HEK293 (cell line): ENCODE results near the gene BEST2.
A peak's percentile ranks its signal among the peaks of the same experiment; 100 is the strongest.

Experiments used
- CTCF ChIA-PET: fragments of 350-600 bp; formaldehyde crosslinking; extraction: SDS; loops from one replicate; lab custom pipeline; 2021; ENCODE audit warnings: antibody characterized with exemption; lab: Yijun Ruan, JAX
- POLR2A ChIA-PET: fragments of 300-600 bp; formaldehyde crosslinking; extraction: SDS; loops from one replicate; lab custom pipeline; 2020; ENCODE audit warnings: antibody characterized with exemption, inconsistent platforms; lab: Yijun Ruan, JAX
- H3K27ac ChIP-seq: fragments of 200-500 bp; sonication (Bioruptor generic); 2 replicates; pipeline ENCODE4 v1.5.1; 2014; ENCODE audit warnings: low read depth, low read length, control low read depth, inconsistent platforms; ENCODE audit errors: extremely low read depth
- H3K36me3 ChIP-seq, 2 experiments: fragments of 200-500 bp in 1 of 2; sonication (Bioruptor generic) in 1 of 2; 1 replicate in 1 of 2; 2 replicates in 1 of 2; pipeline ENCODE4 v1.5.1; 2014 to 2017; ENCODE audit warnings: inconsistent platforms in 2 of 2, low read length in 2 of 2; ENCODE audit not compliant: control insufficient read depth in 2 of 2, insufficient read depth in 1 of 2
- H3K4me1 ChIP-seq: fragments of 200-500 bp; sonication (Bioruptor generic); 2 replicates; pipeline ENCODE4 v1.5.1; 2014; ENCODE audit warnings: mild to moderate bottlenecking, low read length, inconsistent platforms; ENCODE audit not compliant: control insufficient read depth, insufficient read depth
- H3K4me3 ChIP-seq: 2 replicates; pipeline ENCODE4 v1.5.1; 2011; ENCODE audit warnings: low read depth, mild to moderate bottlenecking, control low read depth, low read length, moderate library complexity
- H3K9me3 ChIP-seq: fragments of 200-500 bp; sonication (Bioruptor generic); 2 replicates; pipeline ENCODE4 v1.5.1; 2014; ENCODE audit warnings: low read depth, low read length, inconsistent platforms; ENCODE audit not compliant: control insufficient read depth, insufficient read depth
- EGR2 ChIP-seq: fragments of 450-650 bp; formaldehyde crosslinking; IDR thresholded peaks from 2 replicates; pipeline ENCODE4 v1.5.1; 2016; ENCODE audit warnings: low read depth, missing biosample characterization, missing genetic modification characterization
- IKZF3 ChIP-seq: fragments of 450-650 bp; IDR thresholded peaks from 2 replicates; pipeline ENCODE4 v1.5.0; 2018; ENCODE audit warnings: missing biosample characterization, mild to moderate bottlenecking, missing genetic modification characterization, moderate library complexity
- ZFHX2 ChIP-seq: fragments of 450-650 bp; formaldehyde crosslinking; conservative IDR thresholded peaks from 2 replicates; pipeline ENCODE4 v1.5.1; 2016; ENCODE audit warnings: missing biosample characterization, missing genetic modification characterization
- ZFP41 ChIP-seq: fragments of 450-650 bp; formaldehyde crosslinking; IDR thresholded peaks from 2 replicates; pipeline ENCODE4 v1.5.1; 2016; ENCODE audit warnings: missing biosample characterization, missing genetic modification characterization, borderline replicate concordance
- ZNF112 ChIP-seq: fragments of 450-650 bp; formaldehyde crosslinking; IDR thresholded peaks from 2 replicates; pipeline ENCODE4 v1.5.0; 2017; ENCODE audit warnings: missing biosample characterization, missing genetic modification characterization
- ZNF146 ChIP-seq: fragments of 450-650 bp; formaldehyde crosslinking; IDR thresholded peaks from 2 replicates; pipeline ENCODE4 v1.5.1; 2016; ENCODE audit warnings: missing biosample characterization, missing genetic modification characterization
- ZNF169 ChIP-seq: fragments of 450-650 bp; formaldehyde crosslinking; IDR thresholded peaks from 2 replicates; pipeline ENCODE4 v1.5.1; 2016; ENCODE audit warnings: missing biosample characterization, missing genetic modification characterization
- ZNF223 ChIP-seq: fragments of 450-650 bp; formaldehyde crosslinking; IDR thresholded peaks from 2 replicates; pipeline ENCODE4 v1.5.1; 2016; ENCODE audit warnings: missing biosample characterization, missing genetic modification characterization
- ZNF239 ChIP-seq: fragments of 450-650 bp; formaldehyde crosslinking; IDR thresholded peaks from 2 replicates; pipeline ENCODE4 v1.5.1; 2016; ENCODE audit warnings: missing biosample characterization, missing genetic modification characterization
- ZNF248 ChIP-seq: fragments of 450-650 bp; formaldehyde crosslinking; IDR thresholded peaks from 2 replicates; pipeline ENCODE4 v1.5.1; 2017; ENCODE audit warnings: missing biosample characterization, missing genetic modification characterization
- ZNF302 ChIP-seq: fragments of 450-650 bp; formaldehyde crosslinking; IDR thresholded peaks from 2 replicates; pipeline ENCODE4 v1.5.1; 2016; ENCODE audit warnings: missing biosample characterization, missing genetic modification characterization, low read depth
- ZNF341 ChIP-seq: fragments of 450-650 bp; formaldehyde crosslinking; IDR thresholded peaks from 2 replicates; pipeline ENCODE4; 2016; ENCODE audit warnings: low read depth, missing biosample characterization, missing genetic modification characterization
- ZNF544 ChIP-seq: fragments of 450-650 bp; formaldehyde crosslinking; IDR thresholded peaks from 2 replicates; pipeline ENCODE4 v1.5.0; 2017; ENCODE audit warnings: missing biosample characterization, missing genetic modification characterization
- ZNF549 ChIP-seq: fragments of 450-650 bp; IDR thresholded peaks from 2 replicates; pipeline ENCODE4 v1.5.1; 2018; ENCODE audit warnings: missing biosample characterization, missing genetic modification characterization, mild to moderate bottlenecking, inconsistent platforms, moderate library complexity
- ZNF558 ChIP-seq: fragments of 450-650 bp; formaldehyde crosslinking; IDR thresholded peaks from 2 replicates; pipeline ENCODE4 v1.5.1; 2016; ENCODE audit warnings: missing biosample characterization, missing genetic modification characterization
- ZNF707 ChIP-seq: fragments of 450-650 bp; formaldehyde crosslinking; IDR thresholded peaks from 2 replicates; pipeline ENCODE4 v1.5.1; 2016; ENCODE audit warnings: missing biosample characterization, missing genetic modification characterization
- ZSCAN5A ChIP-seq: fragments of 450-650 bp; formaldehyde crosslinking; IDR thresholded peaks from 2 replicates; pipeline ENCODE4 v1.5.1; 2016; ENCODE audit warnings: missing biosample characterization, missing genetic modification characterization

BEST2 gene

DNA sequence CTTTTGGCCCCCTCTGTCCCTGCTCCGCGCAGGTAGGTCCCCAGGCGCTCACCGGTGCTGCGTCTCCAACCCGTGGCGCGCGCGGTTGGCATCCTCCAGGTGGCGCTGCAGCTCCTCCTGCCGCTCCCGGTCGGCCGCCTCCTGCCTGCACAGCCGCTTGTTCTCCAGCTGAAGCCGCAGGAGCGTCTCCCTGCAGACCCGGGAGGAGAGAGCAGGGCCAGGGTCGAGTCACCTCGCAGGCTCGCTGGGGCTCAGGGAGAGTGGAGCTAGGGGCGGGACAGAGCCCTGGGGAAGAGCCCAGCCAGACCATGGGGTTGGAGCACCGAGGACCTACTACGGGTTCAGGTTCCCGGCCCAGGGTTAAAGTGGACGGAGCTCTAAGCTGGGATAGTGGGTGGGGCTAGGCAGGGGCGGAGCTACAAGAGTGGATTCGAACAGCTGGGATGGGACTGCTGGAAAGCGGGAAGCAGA is 14.5 kb downstream of the BEST2 start (continued):
- TF ChIP-seq ZNF223 (tag by site-specific recombination) = no peak
- TF ChIP-seq ZSCAN5A (tag by site-specific recombination) = no peak
- TF ChIP-seq ZNF146 (tag by site-specific recombination) = no peak
- peak; percentile 97 for TF ChIP-seq IKZF3 (tag by site-specific recombination)
- TF ChIP-seq ZNF239 (tag by site-specific recombination) = no peak

- Histone ChIP-seq H3K4me3 (no peak overlapping the region), H3K9me3 (no peaks in the 10 kb centered on the region), H3K36me3 (peaks cover 0 to 41% of the 10 kb centered on the region in 2 experiments; a peak in 2 of 3 replicates), H3K27ac (no peak overlapping the region), H3K4me1 (no peaks in the 10 kb centered on the region)
- CTCF ChIA-PET = interaction anchor here (0.5 to 14.1 kb wide), 14 partner anchors 7 to 883 kb away, joined by 3 to 386 read pairs (median 10); partner anchors contain the start of genes JUNB, PRDX2, RNASEH2A and THSD8
- POLR2A ChIA-PET = interaction anchor here (1.0 to 3.1 kb wide), 2 partner anchors 25 to 83 kb away, joined by 3 to 28 read pairs; partner anchors contain the start of gene JUNB
- TF ChIP-seq ZFP41 (tag by site-specific recombination) (no peak), ZNF549 (tag by site-specific recombination) (no peak), ZNF558 (no peak), ZNF169 (tag by site-specific recombination) (no peak), ZNF112 (tag by site-specific recombination) (no peak)
Measured at GRCh38 chr19:12767150-12767549, 15.6 kb downstream of the BEST2 start.

DNA sequence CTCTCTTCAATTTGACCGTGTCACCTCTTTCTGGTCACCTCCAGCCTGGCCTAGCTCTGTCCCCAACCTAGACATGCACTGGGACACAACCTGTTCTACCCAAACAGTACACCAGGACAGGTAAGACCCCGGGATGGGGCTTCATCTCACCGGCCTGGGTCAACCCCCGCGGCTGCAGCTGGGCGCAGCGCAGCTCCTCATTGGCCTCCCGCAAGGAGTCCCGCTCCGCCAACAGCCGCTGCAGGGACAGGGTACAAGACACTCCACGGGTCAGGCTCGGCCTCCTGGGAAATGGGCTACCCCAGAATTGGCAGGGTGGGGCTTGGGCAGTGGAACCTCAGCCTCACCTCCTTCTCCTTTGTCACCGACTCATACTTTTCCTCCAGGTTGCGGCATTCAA is 16.1 kb downstream of the BEST2 start:
- TF ChIP-seq ZNF248 (tag by site-specific recombination) = no peak
- POLR2A ChIA-PET = interaction anchor here (1.0 to 3.1 kb wide), 2 partner anchors 24 to 84 kb away, joined by 3 to 28 read pairs; partner anchors contain the start of gene JUNB
- H3K4me3 ChIP-seq = no peak overlapping the region

GRCh38 chr19:12769689-12770088 is 18.1 kb downstream of the BEST2 start:
- Histone ChIP-seq H3K9me3 (no peaks in the 10 kb centered on the region), H3K27ac (no peak overlapping the region), H3K4me3 (no peak overlapping the region), H3K4me1 (no peaks in the 10 kb centered on the region), H3K36me3 (peaks cover 0 to 29% of the 10 kb centered on the region in 2 experiments; a peak in 2 of 3 replicates)
- CTCF ChIA-PET = interaction anchor here (0.7 to 14.1 kb wide), 2 partner anchors 30 to 78 kb away, joined by 3 to 386 read pairs; partner anchors contain the start of genes JUNB, PRDX2, RNASEH2A and THSD8
- peak; percentile 35; the same call in 1 of the 2 replicates for TF ChIP-seq ZFHX2 (tag by site-specific recombination)
- no peak for TF ChIP-seq ZNF707 (tag by site-specific recombination)
- TF ChIP-seq EGR2 (tag by site-specific recombination) = peak; percentile 27; the same call in 1 of the 2 replicates
- POLR2A ChIA-PET = interaction anchor here (1.6 kb wide), 1 partner anchor 31 kb away, joined by 3 read pairs; no protein-coding TSS in a partner anchor

More for the DNA sequence above, 16.1 kb downstream of the BEST2 start:
- Histone ChIP-seq H3K36me3 (peaks cover 0 to 41% of the 10 kb centered on the region in 2 experiments; a peak in 2 of 3 replicates), H3K27ac (no peak overlapping the region), H3K9me3 (no peaks in the 10 kb centered on the region), H3K4me1 (no peaks in the 10 kb centered on the region)
- CTCF ChIA-PET = interaction anchor here (0.5 to 14.1 kb wide), 9 partner anchors 8 to 884 kb away, joined by 3 to 386 read pairs (median 6); partner anchors contain the start of genes JUNB, PRDX2, RNASEH2A and THSD8

DNA sequence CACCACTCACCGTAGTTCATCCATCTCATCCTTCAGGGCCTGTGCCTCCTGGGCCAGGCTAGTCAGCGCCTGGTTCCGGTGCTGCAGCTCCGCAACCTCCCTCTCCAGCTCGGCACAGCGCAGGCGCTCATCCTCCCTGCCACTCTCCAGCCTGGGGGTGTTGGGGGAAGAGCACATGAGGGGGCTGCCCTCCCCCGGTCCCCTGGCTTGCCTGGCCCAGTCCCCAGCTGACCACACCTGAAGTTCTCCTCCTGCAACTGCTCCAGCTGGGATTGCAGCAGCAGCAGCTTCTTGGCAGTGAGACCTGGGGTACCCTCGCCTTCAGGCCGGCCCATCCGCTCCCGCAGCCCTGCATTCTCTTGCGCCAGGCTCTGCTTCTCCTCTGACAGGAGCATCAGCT is 19.3 kb downstream of the BEST2 start:
- TF ChIP-seq ZNF544 (no peak), ZNF341 (tag by site-specific recombination) (peak; percentile 55), ZNF302 (tag by site-specific recombination) (no peak)
- ChIA-PET CTCF (interaction anchor here (1.2 kb wide), 1 partner anchor 10 kb away, joined by 5 read pairs; no protein-coding TSS in a partner anchor), POLR2A (interaction anchor here (1.1 kb wide), 1 partner anchor 21 kb away, joined by 3 read pairs; the partner anchor contains the start of gene JUNB)
- no peaks in the 10 kb centered on the region; the same call in 1 of the 2 replicates for H3K4me1 ChIP-seq
- no peak overlapping the region for H3K27ac ChIP-seq
- H3K9me3 ChIP-seq = no peaks in the 10 kb centered on the region
- peaks cover 0 to 23% of the 10 kb centered on the region in 2 experiments; a peak in 2 of 3 replicates for H3K36me3 ChIP-seq
- no peak overlapping the region for H3K4me3 ChIP-seq
